Measurements from ENCODE around the gene PHF21B. TPM values are rescaled to one million over a fixed set of nuclear protein-coding genes. Genes with fewer than 3 reads are reported as not detected.

PHF21B gene
- total RNA-seq, 2 experiments from 2014 or later, result 0.92 to 1.1 TPM

DNA sequence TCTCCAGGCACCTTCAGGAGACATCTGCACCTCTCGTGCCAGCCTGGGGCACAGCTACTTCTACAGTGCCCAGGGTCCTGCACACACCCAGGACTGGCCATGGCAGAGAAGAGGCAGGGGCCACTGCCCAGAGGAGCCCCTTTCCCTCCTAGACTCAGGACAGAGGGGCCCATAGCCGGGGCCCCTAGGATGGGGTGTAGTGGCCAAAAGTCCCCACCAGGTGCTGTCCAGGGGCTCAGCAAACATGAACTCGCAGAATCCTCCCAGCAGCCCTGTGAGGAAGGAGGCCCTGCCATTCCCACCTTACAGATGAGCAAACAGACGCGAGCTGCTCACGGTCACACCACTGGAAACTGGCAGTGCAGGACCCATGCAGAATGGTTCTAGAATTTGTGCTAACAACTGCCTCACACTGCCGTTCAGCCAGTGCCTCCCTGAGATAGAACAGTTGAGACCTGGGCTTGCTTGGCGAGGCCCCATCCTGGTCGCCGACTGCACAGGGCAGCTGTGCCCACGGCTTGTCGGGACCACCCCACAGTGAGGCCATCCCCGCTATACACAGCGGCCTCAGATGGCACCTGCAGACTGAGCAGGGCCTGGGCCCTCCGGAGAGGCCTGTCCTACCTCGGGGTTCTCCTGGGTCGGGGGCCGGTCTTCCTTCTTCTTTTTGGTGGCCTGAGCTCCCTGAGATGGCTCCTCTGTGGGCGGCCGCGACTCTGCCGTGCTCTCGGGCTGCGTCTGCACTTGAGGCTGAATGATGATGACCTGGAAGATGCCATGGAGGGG lies 96.4 kb downstream of the PHF21B start:
- peaks cover 4% of the 10 kb centered on the region for H3K27me3 Mint-ChIP-seq
- H3K27ac Mint-ChIP-seq, result no peak overlapping the region
- ATAC-seq (no peak), DNase-seq (no peak)
- H3K4me3 Mint-ChIP-seq, result no peak overlapping the region
- TF ChIP-seq CTCF (IDR thresholded peaks at IDR 0.05), result no peak
- CTCF ChIA-PET, result no interaction called here
- POLR2A ChIA-PET, result no interaction called here
- H3K9me3 Mint-ChIP-seq, result peaks cover 8% of the 10 kb centered on the region
- intact Hi-C loops (cut with micrococcal nuclease), result no loop called here
- H3K36me3 Mint-ChIP-seq (ENCODE audit: low read depth), result no peaks in the 10 kb centered on the region
- no peaks in the 10 kb centered on the region for H3K4me1 Mint-ChIP-seq (ENCODE audit: low read depth)

DNA sequence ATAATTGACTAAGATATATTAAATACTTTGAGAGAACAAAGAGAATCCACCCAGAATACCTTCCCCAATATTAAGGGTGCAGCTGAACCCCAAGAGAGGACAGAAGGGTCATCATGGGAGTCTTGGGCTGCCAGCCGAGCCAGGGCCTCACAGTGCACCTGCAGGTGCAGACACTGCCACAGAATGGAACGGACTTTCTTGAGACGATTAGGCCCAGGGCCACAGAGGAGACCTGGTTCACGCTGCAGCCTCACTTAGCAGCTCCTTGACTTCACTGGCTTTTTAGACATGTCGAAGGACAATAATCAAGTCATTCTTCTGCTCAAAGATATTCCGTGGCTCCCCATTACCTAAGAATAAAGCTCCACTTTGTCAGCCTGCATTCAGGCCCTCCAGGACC lies 100.6 kb downstream of the PHF21B start:
- intact Hi-C loops (cut with micrococcal nuclease), result no loop called here
- ATAC-seq, result no peak
- H3K36me3 Mint-ChIP-seq (ENCODE audit: low read depth), result no peaks in the 10 kb centered on the region

GRCh38 chr22:44907765-44908737 lies 101.8 kb downstream of the PHF21B start:
- Mint-ChIP-seq H3K27me3 (peaks cover 10% of the 10 kb centered on the region), H3K4me3 (no peak overlapping the region), H3K9me3 (peaks cover 8% of the 10 kb centered on the region), H3K27ac (no peak overlapping the region), H3K36me3 (ENCODE audit: low read depth) (no peaks in the 10 kb centered on the region), H3K4me1 (ENCODE audit: low read depth) (no peaks in the 10 kb centered on the region)
- intact Hi-C loops (cut with micrococcal nuclease), result no loop called here
- ChIA-PET CTCF (no interaction called here), POLR2A (no interaction called here)
- ATAC-seq (no peak), DNase-seq (no peak)
- no peak for TF ChIP-seq CTCF (IDR thresholded peaks at IDR 0.05)

More for the DNA sequence above, 100.6 kb downstream of the PHF21B start:
- ChIA-PET POLR2A (no interaction called here), CTCF (no interaction called here)
- Mint-ChIP-seq H3K9me3 (peaks cover 8% of the 10 kb centered on the region), H3K27me3 (peaks cover 10% of the 10 kb centered on the region), H3K27ac (no peak overlapping the region), H3K4me3 (no peak overlapping the region), H3K4me1 (ENCODE audit: low read depth) (no peaks in the 10 kb centered on the region)
- no peak for TF ChIP-seq CTCF (IDR thresholded peaks at IDR 0.05)
- DNase-seq, result no peak

- no peak for TF ChIP-seq CTCF (IDR thresholded peaks at IDR 0.05)
- CTCF ChIA-PET, result no interaction called here
- intact Hi-C loops (cut with micrococcal nuclease), result no loop called here
Observed at GRCh38 chr22:44906999-44907644, 102.7 kb downstream of the PHF21B start.

More at GRCh38 chr22:44906999-44907644, 102.7 kb downstream of the PHF21B start:
- ATAC-seq (no peak), DNase-seq (no peak)
- H3K4me3 Mint-ChIP-seq, result no peak overlapping the region
- POLR2A ChIA-PET, result no interaction called here
- H3K4me1 Mint-ChIP-seq (ENCODE audit: low read depth), result no peaks in the 10 kb centered on the region
- no peak overlapping the region for H3K27ac Mint-ChIP-seq
- H3K36me3 Mint-ChIP-seq (ENCODE audit: low read depth), result no peaks in the 10 kb centered on the region
- peaks cover 6% of the 10 kb centered on the region for H3K9me3 Mint-ChIP-seq
- peaks cover 11% of the 10 kb centered on the region for H3K27me3 Mint-ChIP-seq

Data from activated CD8-positive, alpha-beta T cell treated with anti-CD3 and anti-CD28 coated beads for 36 hours (primary cell).